Measurements from ENCODE around the gene PARP12.

Gene PARP12

GRCh38 chr7:140033779-140034363 is 28.9 kb downstream of the PARP12 start:
- POLR2A ChIA-PET (ENCODE audit: low non-redundant PET): no interaction called here
- DNase-seq (ENCODE audit: low spot score): peak; percentile 62

GRCh38 chr7:140033036-140033435 is 29.7 kb downstream of the PARP12 start:
- POLR2A ChIA-PET (ENCODE audit: low non-redundant PET): no interaction called here
- no peak for TF ChIP-seq CTCF (conservative IDR thresholded peaks at IDR 0.05; ENCODE audit: low read depth)
- H3K27ac ChIP-seq: peak overlapping the region; percentile 86
- CTCF ChIA-PET: no interaction called here
- DNase-seq (ENCODE audit: low spot score): peak; percentile 34

More at GRCh38 chr7:140033779-140034363, 28.9 kb downstream of the PARP12 start:
- TF ChIP-seq CTCF (conservative IDR thresholded peaks at IDR 0.05; ENCODE audit: low read depth): no peak
- CTCF ChIA-PET: interaction anchor here (0.7 kb wide), 1 partner anchor 584 kb away, joined by 3 read pairs; no protein-coding TSS in a partner anchor
- H3K27ac ChIP-seq: peak overlapping the region; percentile 86

GRCh38 chr7:140031364-140031763 is 31.4 kb downstream of the PARP12 start:
- POLR2A ChIA-PET (ENCODE audit: low non-redundant PET): no interaction called here
- no peak for DNase-seq (ENCODE audit: low spot score)
- TF ChIP-seq CTCF (conservative IDR thresholded peaks at IDR 0.05; ENCODE audit: low read depth): no peak
- CTCF ChIA-PET: no interaction called here
- H3K27ac ChIP-seq: no peak overlapping the region

- TF ChIP-seq CTCF (conservative IDR thresholded peaks at IDR 0.05; ENCODE audit: low read depth): no peak
- ChIA-PET CTCF (no interaction called here), POLR2A (ENCODE audit: low non-redundant PET) (no interaction called here)
- no peak for DNase-seq (ENCODE audit: low spot score)
- no peak overlapping the region for H3K27ac ChIP-seq
Measured at GRCh38 chr7:140029072-140029471, 33.7 kb downstream of the PARP12 start.

GRCh38 chr7:140028311-140028710 is 34.4 kb downstream of the PARP12 start:
- CTCF ChIA-PET: interaction anchor here (0.6 kb wide), 1 partner anchor 510 kb away, joined by 3 read pairs; no protein-coding TSS in a partner anchor
- no peak overlapping the region for H3K27ac ChIP-seq
- DNase-seq (ENCODE audit: low spot score): no peak
- POLR2A ChIA-PET (ENCODE audit: low non-redundant PET): no interaction called here
- no peak for TF ChIP-seq CTCF (conservative IDR thresholded peaks at IDR 0.05; ENCODE audit: low read depth)

- POLR2A ChIA-PET (ENCODE audit: low non-redundant PET): no interaction called here
- no peak for DNase-seq (ENCODE audit: low spot score)
- TF ChIP-seq CTCF (conservative IDR thresholded peaks at IDR 0.05; ENCODE audit: low read depth): no peak
- CTCF ChIA-PET: interaction anchor here (0.6 kb wide), 1 partner anchor 510 kb away, joined by 3 read pairs; no protein-coding TSS in a partner anchor
- H3K27ac ChIP-seq: no peak overlapping the region
Measured at GRCh38 chr7:140027858-140028257, 34.9 kb downstream of the PARP12 start.
